ENCODE measurements around the gene PSMB11.

Gene PSMB11

DNA sequence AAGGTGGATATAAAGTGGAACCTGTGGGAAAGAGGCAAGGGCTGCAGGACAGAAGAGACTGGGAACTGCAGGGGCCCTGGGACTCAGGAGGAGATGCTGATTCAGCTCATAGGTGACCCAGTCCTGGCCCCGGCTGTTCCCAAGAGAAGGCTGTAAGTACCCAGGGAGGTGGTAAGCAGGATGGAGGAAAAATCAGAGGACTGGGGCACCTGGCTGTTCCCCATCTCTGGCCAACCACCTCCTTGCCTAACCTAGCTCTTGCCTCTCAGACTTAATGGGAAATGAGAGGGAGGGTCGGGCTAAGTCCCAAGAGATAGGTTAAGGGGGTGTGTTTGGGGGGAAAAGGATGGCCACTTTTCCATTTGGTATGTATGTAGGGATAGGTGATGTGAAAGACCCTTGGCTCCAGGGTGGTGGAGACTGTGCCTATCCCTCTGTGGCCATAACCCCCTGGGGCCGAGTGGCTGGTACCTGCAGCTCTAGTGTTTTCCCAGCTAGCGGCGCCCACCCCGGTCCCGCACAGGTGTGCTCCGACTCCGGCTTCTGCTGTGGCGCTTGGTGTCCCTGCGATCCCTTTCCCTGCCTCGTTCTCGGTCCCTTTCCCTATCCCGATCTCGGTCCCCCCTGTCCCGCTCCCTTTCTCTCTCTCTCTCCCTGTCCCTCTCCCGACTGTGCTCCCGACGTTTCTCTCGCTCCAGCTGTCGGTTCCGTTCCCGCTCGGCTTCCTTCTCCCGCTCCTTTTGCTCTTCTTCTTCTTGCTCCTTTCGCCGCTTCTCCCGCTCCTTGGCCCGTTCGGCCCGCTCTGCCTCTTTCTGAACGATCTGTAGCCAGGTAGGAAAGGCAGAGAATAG, 16.9 kb downstream of the PSMB11 start:
- no peak for DNase-seq (ENCODE audit: low read depth in 2 of 2)

DNA sequence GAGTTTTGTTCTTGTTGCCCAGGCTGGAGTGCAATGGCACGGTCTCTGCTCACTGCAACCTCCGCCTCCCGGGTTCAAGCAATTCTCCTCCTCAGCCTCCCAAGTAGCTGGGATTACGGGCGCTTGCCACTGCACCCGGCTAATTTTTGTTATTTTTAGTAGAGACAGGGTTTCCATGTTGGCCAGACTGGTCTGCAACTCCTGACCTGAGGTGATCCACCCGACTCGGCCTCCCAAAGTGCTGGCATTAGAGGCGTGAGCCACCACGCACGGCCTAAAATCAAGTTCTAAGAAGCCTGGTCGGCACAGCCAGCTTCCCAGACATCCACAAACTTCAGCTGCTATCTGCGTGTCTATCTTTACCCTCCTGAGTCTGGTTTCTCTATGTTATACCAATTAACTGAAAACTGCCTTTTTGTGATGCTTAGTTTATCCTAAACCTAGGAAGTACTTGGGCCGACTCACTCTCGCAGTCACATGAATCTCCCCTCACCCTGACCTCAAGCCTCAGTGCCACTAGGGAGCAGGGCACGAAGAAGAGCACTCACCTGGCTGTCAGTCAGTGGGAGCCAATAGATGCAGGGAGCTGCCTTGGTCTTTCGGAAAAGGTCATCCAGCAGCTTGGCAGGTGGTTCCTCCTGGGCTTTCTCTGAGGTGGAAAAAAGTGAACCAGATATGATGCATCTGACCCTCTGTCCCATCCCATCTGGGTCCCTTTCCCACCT, 18.7 kb downstream of the PSMB11 start:
- no peak for DNase-seq (ENCODE audit: low read depth in 2 of 2)

DNA sequence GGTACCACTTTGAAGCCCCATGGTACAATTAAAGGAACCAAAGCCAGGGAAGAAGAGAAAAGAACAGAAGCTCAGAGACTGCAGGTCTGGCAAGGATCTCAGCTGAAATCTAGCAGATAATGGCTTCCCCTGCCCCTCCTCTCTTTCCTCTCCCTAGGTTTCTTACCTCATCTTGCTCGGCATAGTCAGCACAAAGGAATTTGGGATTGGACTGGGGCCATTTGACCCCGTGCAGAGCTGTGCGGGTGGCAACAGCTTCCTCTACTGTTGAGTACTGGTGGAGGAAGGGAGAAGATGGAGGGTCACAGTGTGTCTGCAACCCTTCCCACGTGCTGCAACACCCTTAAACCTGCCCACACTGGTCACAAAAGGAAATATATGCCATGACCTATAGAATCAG, 20.0 kb downstream of the PSMB11 start:
- no peak for DNase-seq (ENCODE audit: low read depth in 2 of 2)

DNA sequence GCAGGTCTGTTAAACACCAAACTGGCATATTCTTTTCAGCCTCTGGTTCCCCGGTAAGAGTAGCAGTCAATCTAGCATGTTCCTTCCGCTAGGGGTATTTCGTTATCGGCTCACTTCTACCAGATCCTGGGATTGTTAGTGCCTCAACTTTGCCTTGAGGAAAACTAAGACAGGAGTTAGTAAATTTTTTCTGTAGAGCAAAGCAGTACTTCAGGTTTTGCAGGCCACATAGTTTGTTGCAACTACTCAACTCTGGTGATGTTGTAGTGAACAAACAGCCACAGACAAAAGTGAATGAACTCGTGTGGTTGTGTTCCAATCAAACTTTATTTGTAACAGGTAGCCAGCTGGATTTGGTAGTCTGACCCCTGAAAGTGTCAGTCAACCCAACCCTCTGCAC, 21.6 kb downstream of the PSMB11 start:
- DNase-seq (ENCODE audit: low read depth in 2 of 2) = no peak

DNA sequence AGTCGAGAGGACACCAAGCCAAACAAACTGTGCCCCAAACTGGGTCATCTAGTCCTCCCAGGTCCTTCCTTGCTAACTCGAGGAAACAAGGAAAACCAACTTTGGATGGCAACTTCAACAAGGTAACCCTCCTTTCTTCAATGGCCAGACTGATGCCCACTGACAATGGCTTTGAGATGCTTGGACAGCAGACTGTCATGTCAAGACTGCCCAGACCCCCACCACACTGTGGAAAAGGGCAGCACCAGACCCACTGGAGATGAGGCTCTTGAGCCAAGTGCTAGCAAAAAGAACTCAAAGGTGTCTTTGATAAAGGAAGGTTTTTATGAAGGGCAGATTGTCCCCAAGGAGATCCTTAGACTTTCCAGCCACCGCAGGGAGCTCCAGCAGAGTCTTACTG, 24.4 kb downstream of the PSMB11 start:
- DNase-seq (ENCODE audit: low read depth in 2 of 2) = no peak

DNA sequence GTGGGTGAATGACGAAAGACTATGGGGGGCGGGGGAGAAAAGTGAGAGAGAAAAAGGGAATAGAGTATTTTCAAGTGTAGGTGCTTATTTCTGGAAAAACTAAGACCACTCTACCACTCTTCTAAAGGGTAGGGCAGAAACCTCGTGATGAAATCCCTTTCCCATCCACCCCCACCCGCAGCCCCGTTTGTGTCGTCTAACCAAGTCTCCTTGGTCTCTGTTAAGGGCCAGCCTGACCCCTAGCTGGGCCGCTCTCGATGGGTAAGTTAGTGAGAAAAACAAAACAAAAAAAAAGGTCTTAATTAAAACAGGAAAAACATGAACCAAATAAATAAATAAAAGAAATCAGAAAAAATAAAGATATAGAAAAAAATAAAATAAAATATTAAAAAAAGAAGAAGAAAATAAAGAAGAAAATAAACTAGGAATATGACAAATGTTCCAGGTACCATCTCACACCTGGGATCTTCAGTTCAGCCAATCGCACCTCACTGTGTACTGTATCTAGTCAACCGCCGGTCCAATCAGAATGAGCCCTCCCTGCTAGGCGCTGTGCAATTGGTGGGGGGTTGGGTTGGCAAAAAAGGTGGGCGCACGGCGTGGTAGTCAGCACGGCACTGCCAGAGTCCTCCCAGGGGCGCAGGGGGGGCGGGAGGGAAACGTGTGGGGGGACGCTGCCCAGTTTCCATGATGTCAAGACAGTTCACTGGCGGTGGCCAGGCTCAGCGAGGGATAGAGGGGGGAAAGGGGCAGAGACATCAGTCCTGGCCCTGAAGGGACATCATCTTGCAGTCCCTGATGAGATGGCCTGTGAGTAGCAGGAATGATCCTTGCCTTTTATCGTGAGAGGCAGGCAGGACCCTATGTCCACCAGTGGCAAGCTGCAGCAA, 25.1 kb downstream of the PSMB11 start:
- no peak for DNase-seq (ENCODE audit: low read depth in 2 of 2)

DNA sequence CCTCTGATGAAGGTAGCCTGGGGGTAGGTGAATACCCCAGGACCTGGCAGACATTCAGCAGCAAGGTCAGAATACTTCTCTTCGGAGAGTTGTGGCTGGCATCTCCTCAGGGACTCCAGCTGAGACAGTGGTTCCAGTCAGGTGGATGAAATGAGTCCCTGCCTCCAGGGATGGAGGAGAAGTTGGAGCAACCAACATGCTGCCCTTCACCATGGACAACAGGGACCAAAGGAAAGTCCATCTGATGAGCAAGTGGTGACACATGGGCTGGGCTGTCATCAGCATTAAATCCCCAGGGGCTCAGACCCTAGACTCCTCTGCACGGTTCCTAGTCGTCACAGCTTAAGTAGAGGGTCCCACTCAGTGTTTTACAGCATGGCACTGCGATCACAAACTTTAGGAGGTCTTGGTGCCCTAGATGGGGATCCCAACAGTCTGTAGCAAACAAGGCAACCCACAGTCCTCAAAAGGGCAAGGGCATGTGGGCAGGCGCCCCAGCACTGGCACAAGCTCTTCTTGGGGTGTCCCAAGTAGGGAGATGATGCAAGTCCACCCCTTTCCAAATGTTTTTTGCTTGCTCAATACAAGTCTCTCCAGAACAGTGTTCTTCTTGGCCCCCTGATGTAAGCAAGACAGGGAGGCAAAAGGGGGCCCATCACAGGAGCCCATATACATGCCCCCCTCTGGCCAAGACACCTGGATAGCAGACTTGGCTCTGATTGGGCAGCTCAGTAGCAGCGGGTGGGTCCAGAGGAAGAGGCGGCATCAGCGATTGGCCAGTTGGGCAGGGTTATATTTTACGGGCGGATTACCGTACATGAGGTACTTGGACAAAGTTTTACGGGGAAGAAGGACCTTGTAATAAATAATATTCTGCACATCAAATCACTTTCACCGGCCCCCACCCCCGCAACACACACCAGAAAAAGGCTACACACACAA, 26.1 kb downstream of the PSMB11 start:
- no peak for DNase-seq (ENCODE audit: low read depth in 2 of 2)

DNA sequence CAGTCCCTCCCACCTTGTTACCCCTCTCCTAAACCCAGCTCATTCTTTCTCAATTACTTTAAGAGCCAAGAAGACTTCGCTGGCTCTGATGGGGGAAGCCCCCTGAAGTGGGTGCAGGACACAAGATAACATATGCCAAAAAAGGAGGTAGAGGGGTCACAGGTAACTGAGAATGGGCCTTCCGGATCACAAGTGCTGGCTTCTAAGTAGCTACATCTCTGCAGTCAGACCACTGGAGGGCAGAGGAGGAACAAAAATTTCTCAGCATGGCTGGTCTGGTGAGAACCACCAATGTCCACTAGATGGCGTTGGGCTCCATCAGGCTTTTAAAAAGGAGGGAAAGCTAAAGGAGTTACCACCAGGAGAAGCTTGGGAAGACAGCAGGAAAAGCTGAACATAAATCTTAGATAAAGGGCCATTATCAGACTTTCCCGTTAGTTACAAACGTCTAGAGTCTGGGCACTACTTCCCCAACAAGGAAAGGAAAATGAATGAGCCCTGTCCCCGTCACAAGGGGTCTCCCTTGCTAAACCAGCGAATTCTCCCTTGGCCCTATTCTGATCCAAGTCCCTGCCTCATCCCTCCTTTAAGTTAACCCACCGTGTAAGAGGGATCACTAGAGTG, 26.9 kb downstream of the PSMB11 start:
- DNase-seq (ENCODE audit: low read depth in 2 of 2) = peak; percentile 53 to 64

DNA sequence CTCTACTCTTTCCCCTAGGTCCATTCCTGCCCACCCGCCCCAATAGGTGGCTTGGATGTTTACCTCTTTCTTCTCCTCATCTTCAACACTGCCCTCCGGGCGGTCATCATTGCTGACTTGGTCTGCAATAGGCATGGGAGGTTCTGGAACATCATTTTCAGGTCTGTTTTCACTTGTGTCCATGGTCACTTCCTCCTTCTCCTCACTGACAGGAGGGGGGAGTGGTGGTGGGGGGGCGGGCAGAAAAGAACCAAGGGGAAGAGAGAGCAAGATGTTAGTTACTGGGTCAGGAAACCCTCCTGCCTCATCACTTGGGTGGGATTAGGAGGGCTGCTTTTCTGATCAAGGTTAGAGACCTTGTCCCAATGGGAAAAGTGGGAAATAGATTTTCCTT, 27.4 kb downstream of the PSMB11 start:
- DNase-seq (ENCODE audit: low read depth in 2 of 2) = no peak

DNA sequence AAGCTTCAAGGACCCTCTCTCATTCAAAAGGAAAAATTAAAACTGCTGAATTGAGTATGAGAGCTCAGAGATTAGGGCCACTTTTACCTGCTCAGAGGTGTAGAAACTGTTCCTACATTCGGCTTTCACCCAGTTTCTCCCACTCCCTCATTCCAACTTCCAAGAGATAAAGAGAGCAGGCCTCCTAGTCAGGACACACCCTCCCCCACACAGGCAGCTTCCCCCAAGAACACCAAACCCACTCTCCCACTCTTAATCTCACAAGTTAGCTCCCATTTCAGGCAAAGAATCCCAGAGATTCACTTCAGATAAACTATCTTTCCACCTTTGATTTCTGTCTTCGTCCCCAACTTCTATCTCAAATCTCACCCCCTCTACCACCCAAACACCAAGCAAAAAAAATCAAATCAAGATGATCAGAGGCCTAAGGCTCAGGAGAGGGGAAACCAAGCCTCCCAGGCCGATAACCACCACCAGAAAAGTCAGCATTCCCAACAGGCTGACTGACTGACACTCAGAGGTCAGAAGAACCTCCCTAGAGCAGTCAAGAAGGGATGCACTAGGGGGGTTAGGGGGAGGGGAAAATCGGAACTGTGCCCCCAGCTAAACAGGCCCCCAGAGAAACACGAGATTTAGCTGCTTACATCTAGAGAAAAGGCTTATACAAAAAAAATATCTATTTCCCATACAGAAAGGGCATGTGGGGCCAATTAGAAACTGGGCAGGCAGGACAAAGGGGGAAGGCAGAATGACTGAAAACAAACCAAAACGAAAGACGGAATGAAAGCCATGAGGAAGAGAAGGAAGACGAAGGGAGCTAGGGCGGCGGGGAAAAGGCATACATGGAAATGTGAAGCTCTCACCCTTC, 28.5 kb downstream of the PSMB11 start:
- DNase-seq (ENCODE audit: low read depth in 2 of 2) = no peak

DNA sequence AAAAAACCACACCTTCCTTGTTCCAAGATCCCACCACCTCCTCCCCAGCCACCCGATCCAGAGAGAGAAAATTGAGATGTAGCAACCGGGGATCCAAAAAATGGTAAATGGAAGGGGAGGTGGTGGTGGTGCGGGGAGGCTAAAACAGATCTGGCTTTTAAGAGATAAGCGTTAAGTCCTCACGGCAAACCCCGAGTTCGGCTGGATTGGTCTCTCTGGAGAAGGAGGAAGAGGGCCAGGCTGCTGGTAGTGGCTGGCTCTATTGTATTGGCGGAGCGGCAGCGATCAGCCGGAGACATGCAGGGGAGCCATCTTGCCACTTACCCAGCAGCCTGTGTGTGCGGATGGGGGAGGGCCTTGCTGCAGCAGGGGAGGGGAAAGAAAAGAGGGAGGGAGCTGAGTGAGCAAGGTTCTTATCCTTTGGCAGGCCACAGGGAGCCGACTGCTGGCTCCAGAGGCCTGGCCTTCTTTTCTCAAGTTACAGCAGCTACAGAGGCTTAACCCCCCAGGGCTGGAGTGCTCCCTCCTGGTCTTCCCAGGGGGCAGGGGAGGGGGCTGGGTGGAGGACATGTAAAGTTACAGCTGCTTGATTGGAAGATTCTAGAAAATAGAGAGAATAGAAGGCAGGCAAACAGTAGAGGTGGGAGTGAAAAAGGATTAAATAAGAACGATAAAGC, 29.4 kb downstream of the PSMB11 start:
- DNase-seq (ENCODE audit: low read depth in 2 of 2) = peak; percentile 65 to 76

DNA sequence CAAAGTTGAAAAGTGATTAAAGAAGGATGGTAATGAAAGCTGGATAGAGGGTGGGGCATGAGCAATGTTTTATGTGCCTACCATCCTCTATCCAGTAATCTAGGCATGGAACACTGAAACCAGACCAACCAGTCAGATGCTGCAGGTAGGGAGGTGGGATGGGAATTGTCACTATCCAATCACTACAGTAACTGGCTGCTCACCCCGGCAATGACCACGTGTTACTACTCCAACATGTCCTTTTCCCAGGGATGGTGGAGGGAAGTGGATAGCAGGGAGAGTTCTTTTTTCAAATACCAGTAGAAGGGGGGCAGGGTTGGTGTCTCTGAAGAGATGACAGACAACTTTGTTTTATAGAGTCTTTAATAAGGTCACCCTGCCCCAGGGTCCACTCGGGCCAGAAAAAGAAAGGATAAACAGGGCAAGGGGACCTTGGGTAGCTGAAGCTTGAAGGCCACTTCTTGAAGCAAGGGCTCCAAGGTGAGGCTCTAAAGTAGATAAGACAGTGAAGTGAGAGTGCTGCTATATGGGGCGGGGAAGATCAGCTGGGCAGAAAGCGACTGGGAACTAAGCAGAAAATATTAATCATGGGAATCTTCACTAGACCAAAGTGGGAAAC, 30.0 kb downstream of the PSMB11 start:
- DNase-seq (ENCODE audit: low read depth in 2 of 2) = no peak

DNA sequence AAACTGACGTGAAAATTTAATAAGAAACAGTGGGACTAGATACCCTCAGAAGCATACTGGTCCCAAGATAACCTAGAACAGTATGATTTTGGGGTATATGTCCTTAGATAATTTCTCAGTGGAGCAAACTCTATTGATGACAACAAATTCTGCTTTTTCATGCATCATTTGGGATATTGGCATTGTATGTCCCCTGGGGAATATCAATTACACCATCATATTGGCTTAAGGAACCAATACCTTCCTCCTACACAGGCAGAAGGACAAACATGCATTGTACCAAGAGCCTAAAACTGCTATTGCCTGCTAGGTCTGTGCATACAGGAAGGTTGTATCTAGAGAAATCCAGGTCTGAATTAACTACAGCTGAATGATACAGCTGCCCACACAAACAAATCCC, 32.9 kb downstream of the PSMB11 start:
- DNase-seq (ENCODE audit: low read depth in 2 of 2) = no peak

DNA sequence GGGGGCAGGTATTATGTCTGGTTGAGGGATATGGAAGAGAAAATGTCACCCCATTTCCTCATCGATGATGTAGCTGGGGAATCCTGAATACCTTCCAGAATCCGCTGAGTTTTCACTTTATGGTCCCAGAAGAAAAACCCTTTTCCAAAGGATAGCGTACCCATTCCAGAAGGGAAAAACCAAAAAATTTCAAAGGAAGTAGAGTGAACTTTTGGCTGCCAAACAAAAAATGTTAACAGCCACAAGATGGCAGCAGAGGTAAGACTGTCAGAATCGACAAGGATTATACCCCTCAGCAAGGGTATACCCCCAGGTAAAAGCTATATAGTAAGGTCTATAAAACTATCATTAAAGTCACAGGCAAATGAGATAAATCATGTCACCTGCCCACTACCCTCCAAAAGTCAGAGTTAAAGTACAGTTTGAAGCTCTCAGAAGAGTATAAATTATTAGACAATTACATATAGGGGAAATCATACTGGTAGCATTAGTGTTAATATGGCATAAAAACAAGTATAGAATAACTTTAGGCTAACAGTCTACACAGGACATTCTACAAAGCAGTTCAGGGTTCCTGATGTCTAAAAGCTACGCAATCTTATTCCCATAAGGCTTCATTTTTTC, 34.9 kb downstream of the PSMB11 start:
- no peak for DNase-seq (ENCODE audit: low read depth in 2 of 2)

DNA sequence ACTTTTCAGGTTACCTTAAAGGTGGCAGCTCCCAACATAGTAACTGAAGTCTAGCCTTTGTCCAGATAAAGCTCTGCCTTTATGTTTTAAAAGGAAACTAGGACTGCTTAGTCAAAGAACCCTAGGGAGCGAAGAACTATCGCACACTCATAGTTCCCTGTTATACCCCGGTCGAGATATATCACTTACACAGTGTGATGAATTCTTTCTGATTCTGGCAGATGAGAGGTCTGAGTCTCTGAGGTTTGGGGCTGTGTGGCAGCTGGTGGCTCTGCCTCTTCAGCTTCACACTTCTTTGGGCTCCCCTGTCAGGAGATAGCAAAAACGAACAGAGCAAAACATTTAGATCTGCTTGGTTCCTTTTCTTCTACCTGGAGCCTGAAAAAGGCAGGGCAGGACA, 36.0 kb downstream of the PSMB11 start:
- DNase-seq (ENCODE audit: low read depth in 2 of 2) = no peak

DNA sequence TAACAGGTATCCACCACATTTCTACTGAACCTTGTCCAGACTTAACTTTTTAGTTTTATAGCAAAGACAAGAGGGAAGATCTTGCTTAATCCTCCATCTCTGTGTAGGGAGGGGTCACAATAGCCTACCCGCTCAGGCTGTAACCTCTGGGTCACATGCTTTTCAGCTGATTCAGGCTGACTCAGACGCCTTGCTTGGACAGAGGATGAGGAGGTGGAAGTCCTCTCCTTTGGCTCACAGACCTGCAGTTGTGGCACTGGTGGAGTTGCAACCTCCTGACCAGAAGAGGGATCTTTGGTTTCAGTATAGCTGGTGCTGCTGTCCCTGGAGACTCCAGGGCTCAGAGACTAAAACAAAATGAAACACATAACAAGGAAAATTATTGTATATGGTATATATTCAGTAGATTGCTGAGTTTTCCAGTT, 36.7 kb downstream of the PSMB11 start:
- no peak for DNase-seq (ENCODE audit: low read depth in 2 of 2)

DNA sequence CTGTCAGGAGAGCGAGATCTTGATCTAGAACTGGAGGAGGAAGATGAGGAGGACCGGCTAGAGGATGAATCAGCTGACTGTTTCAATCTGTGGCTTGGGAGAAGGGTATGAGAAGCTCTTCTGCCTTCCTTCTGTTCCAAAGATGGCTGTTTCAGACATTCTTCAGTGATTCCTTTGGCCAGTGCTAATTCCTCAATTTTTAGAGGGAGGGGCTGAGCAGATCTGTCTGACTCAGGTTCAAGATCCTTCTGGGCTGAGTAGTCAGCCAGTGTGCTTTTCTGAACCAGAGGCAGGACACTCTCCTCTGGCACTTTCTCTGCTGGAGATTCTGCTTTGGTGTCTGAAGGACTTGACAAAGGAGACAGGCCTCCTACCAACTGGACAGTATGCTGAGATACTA, 37.7 kb downstream of the PSMB11 start:
- no peak for DNase-seq (ENCODE audit: low read depth in 2 of 2)

DNA sequence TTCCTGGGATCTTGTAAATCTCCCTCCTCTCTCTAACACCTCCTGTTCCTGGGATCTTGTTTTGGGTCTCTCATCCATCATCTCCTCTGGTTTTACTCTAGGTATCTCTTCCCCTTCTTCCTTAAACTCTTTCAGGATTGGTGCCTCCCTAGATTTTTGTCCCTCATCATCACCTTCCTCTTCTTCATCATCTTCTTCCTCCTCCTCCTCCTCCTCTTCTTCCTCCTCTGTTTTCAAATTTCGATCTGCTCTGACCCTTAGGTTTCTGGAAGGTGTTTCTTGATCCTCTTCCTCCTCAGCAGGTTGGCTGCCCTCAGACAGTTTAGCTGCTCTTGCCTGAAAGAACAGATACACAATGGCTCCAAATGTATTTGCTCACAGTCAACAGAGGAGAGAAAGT, 38.5 kb downstream of the PSMB11 start:
- no peak for DNase-seq (ENCODE audit: low read depth in 2 of 2)
